ENCODE measurements around the gene ATP10B. TPM values are rescaled to one million over a fixed set of nuclear protein-coding genes. Genes with fewer than 3 reads are reported as not detected.

Gene ATP10B
- total RNA-seq, 3 donors from 2014 or later (not counting 1 experiment from before 2014, with no cell fraction given), result not detected

DNA sequence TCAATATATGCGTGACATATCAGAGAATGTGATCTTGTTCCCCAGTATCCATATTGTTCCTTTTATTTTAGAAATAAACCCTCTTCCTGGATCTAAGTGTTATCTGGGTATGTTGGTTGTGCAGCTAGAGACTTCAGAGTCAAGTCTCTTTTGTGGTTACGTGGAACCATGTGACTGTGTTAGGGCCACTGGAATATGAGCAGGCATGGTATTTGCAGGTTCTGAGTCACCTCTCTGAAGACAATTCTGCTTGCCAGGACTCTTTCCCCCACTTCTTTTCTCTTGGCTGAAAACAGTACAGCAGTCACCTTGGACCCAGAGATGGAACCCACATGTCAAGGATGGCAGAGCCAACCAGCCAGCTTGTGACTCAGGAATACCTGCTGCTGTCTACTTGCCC lies 59.7 kb downstream of the ATP10B start:
- 92% methylated on average over 2 of the region's 2 CpGs for WGBS (ENCODE audit: insufficient coverage)
- DNase-seq (no peak), ATAC-seq (no peak)
- Mint-ChIP-seq H3K9me3 (peaks cover 0 to 2% of the 10 kb centered on the region in 2 donors), H3K4me1 (no peaks in the 10 kb centered on the region), H3K27ac (no peak overlapping the region), H3K36me3 (no peaks in the 10 kb centered on the region), H3K4me3 (no peak overlapping the region), H3K27me3 (ENCODE audit: low read depth in 2 of 2) (no peaks in the 10 kb centered on the region)
- Histone ChIP-seq H3K4me1 (ENCODE audit: control insufficient read depth, insufficient read depth, low read length) (no peaks in the 10 kb centered on the region), H3K4me3 (ENCODE audit: low read length) (no peak overlapping the region), H3K27ac (ENCODE audit: low read length) (no peak overlapping the region), H3K27me3 (ENCODE audit: control insufficient read depth, insufficient read depth, low read length) (no peaks in the 10 kb centered on the region), H3K9me3 (ENCODE audit: control insufficient read depth, insufficient read depth, low read length) (no peaks in the 10 kb centered on the region), H3K36me3 (ENCODE audit: control insufficient read depth, insufficient read depth, low read length) (no peaks in the 10 kb centered on the region)
- TF ChIP-seq, protein P1, sequence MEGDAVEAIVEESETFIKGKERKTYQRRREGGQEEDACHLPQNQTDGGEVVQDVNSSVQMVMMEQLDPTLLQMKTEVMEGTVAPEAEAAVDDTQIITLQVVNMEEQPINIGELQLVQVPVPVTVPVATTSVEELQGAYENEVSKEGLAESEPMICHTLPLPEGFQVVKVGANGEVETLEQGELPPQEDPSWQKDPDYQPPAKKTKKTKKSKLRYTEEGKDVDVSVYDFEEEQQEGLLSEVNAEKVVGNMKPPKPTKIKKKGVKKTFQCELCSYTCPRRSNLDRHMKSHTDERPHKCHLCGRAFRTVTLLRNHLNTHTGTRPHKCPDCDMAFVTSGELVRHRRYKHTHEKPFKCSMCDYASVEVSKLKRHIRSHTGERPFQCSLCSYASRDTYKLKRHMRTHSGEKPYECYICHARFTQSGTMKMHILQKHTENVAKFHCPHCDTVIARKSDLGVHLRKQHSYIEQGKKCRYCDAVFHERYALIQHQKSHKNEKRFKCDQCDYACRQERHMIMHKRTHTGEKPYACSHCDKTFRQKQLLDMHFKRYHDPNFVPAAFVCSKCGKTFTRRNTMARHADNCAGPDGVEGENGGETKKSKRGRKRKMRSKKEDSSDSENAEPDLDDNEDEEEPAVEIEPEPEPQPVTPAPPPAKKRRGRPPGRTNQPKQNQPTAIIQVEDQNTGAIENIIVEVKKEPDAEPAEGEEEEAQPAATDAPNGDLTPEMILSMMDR (IDR thresholded peaks at IDR 0.05), result no peak
- intact Hi-C loops (cut with micrococcal nuclease), result no loop called here

DNA sequence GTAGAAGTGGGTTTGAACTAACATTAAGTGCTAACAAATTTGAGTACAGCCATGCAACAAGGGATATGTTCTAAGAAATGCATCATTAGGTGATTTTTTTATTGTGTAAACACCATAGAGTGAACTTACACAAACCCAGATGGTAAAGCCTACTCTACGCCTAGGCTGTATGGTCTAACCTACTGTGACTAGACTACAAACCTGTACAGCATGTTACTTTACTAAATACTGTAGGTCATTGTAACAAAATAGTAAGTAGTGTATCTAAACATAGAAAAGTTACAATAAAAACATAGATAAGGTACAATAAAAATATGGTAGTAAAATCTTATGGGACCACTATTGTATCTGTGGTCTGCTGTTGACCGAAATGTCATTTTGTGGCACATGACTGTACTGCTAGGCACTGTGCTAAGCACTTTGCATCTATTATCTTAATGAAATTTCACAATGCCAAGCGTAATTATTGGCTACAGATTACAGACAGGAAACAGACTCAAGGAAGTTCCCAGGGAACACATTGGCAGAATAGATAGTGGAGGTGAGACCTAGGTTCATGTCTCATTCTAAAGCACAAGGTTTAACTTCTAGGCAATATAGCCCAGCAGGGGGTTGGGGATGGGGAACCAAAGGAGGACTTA lies 62.7 kb downstream of the ATP10B start:
- TF ChIP-seq, protein P1 (IDR thresholded peaks at IDR 0.05), result no peak
- Mint-ChIP-seq H3K27ac (no peak overlapping the region), H3K9me3 (peaks cover 0 to 2% of the 10 kb centered on the region in 2 donors), H3K4me3 (no peak overlapping the region), H3K36me3 (no peaks in the 10 kb centered on the region), H3K4me1 (no peaks in the 10 kb centered on the region), H3K27me3 (ENCODE audit: low read depth in 2 of 2) (no peaks in the 10 kb centered on the region)
- Histone ChIP-seq H3K27me3 (ENCODE audit: control insufficient read depth, insufficient read depth, low read length) (no peaks in the 10 kb centered on the region), H3K9me3 (ENCODE audit: control insufficient read depth, insufficient read depth, low read length) (no peaks in the 10 kb centered on the region), H3K36me3 (ENCODE audit: control insufficient read depth, insufficient read depth, low read length) (no peaks in the 10 kb centered on the region), H3K4me1 (ENCODE audit: control insufficient read depth, insufficient read depth, low read length) (no peaks in the 10 kb centered on the region), H3K27ac (ENCODE audit: low read length) (no peak overlapping the region), H3K4me3 (ENCODE audit: low read length) (no peak overlapping the region)
- no peak for DNase-seq
- peak in 1 of 3 donors; percentile 40 for ATAC-seq
- intact Hi-C loops (cut with micrococcal nuclease), result no loop called here
- WGBS (ENCODE audit: insufficient coverage), result 97% methylated on average over 2 of the region's 3 CpGs

DNA sequence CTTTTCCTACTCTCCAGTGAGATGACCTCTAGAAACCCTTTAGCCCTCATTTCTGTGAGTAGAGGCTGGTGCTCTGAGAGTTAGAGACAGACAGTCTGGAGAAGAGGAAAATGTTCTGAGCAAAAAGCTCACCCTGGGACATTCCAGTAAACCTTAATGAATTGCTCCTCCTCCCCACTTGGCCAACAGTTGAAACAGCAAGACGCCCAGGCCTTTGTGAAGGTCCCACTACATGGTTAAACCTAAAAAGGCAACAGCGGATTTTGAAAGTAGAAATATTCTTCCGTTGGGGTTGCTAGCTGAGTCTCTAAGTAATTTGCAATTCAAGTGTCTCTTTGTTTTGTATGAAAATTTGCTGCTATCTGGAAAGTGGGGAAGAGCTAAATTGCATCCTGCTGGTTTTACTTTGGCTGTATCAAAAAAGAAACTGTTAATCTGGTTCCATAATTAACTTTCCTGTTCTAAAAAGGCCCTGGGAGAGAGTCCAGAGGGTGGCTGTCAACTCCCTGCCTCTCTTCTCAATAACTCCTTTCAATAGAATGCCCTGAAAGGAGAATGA lies 63.8 kb downstream of the ATP10B start:
- ATAC-seq (no peak), DNase-seq (no peak)
- Histone ChIP-seq H3K27me3 (ENCODE audit: control insufficient read depth, insufficient read depth, low read length) (no peaks in the 10 kb centered on the region), H3K27ac (ENCODE audit: low read length) (no peak overlapping the region), H3K9me3 (ENCODE audit: control insufficient read depth, insufficient read depth, low read length) (no peaks in the 10 kb centered on the region), H3K4me3 (ENCODE audit: low read length) (no peak overlapping the region), H3K36me3 (ENCODE audit: control insufficient read depth, insufficient read depth, low read length) (no peaks in the 10 kb centered on the region), H3K4me1 (ENCODE audit: control insufficient read depth, insufficient read depth, low read length) (no peaks in the 10 kb centered on the region)
- Mint-ChIP-seq H3K27me3 (ENCODE audit: low read depth in 2 of 2) (no peaks in the 10 kb centered on the region), H3K4me3 (no peak overlapping the region), H3K9me3 (peaks cover 0 to 2% of the 10 kb centered on the region in 2 donors), H3K36me3 (no peaks in the 10 kb centered on the region), H3K4me1 (no peaks in the 10 kb centered on the region), H3K27ac (no peak overlapping the region)
- WGBS (ENCODE audit: insufficient coverage), result 84% methylated on average over 3 of the region's 3 CpGs
- intact Hi-C loops (cut with micrococcal nuclease), result no loop called here
- TF ChIP-seq, protein P1 (IDR thresholded peaks at IDR 0.05), result no peak

DNA sequence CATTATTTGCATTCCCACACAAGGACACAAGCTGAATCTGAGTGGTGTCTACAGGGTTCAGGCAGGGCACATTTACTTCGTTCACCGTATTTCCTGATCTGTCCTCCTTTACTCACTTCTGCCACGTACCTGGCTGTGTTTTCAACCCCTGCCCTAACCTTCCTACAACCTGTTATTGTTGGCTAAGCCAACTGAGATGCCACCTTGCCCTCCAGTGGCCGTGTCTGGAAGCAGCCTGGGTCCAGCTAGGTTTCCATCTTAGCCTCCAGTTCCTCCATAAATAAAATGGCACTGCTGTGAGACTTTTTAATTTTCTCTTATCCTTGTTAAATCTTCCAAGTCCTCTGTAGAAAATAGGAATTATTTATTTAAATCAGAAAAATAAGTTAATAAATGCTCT lies 64.8 kb downstream of the ATP10B start:
- H3K27ac Mint-ChIP-seq, result no peak overlapping the region
- Histone ChIP-seq H3K36me3 (ENCODE audit: control insufficient read depth, insufficient read depth, low read length) (no peaks in the 10 kb centered on the region), H3K27ac (ENCODE audit: low read length) (no peak overlapping the region), H3K4me3 (ENCODE audit: low read length) (no peak overlapping the region), H3K27me3 (ENCODE audit: control insufficient read depth, insufficient read depth, low read length) (no peaks in the 10 kb centered on the region), H3K4me1 (ENCODE audit: control insufficient read depth, insufficient read depth, low read length) (no peaks in the 10 kb centered on the region), H3K9me3 (ENCODE audit: control insufficient read depth, insufficient read depth, low read length) (no peaks in the 10 kb centered on the region)
- no peak overlapping the region for H3K4me3 Mint-ChIP-seq
- TF ChIP-seq, protein P1 (IDR thresholded peaks at IDR 0.05), result no peak
- no peaks in the 10 kb centered on the region for H3K4me1 Mint-ChIP-seq
- no peaks in the 10 kb centered on the region for H3K27me3 Mint-ChIP-seq (ENCODE audit: low read depth in 2 of 2)
- peak in 1 of 2 donors; percentile 29 for DNase-seq
- 61% methylated on average over 4 of the region's 4 CpGs for WGBS (ENCODE audit: insufficient coverage)
- H3K9me3 Mint-ChIP-seq, result peaks cover 2 to 5% of the 10 kb centered on the region in 2 donors
- H3K36me3 Mint-ChIP-seq, result no peaks in the 10 kb centered on the region
- ATAC-seq, result no peak
- intact Hi-C loops (cut with micrococcal nuclease), result no loop called here

Measured in natural killer cell (primary cell).